Naive thymus-derived CD8-positive, alpha-beta T cell (primary cell): ENCODE results near the gene ZNF296. TPM values are rescaled to one million over a fixed set of nuclear protein-coding genes. Genes with fewer than 3 reads are reported as not detected.
"Not testable (repeated sequence)": the region's sequence is repeated elsewhere in the genome, so short reads cannot be mapped to it uniquely, and the experiment has no call there.

Experiments
- ATAC-seq, 2 donors: fragments of 150-1000 bp; cut with Tn5 transposase in 1 of 2; sonication (Bioruptor Pico), chemical (Tn5 transposase) in 1 of 2; 1 replicate in 1 of 2; 2 replicates in 1 of 2; pipeline ENCODE4 v1.10.0; 2021; ENCODE audit warnings: mild to moderate bottlenecking in 2 of 2, moderate library complexity in 2 of 2
- POLR2A ChIA-PET: fragments of 350-600 bp; sonication (Branson Sonifier 250); formaldehyde crosslinking; loops from one replicate; lab custom pipeline; 2021; ENCODE audit warnings: antibody characterized with exemption; lab: Charles Lee
- DNase-seq, 10 donors: peaks; one replicate each; pipeline versions ENCODE4 v3.0.0 to v3.0.0-alpha.2; 2020 to 2022
- H3K27ac Mint-ChIP-seq, 10 donors: one replicate each; pipeline ENCODE4 v1.8.0; 2020 to 2022; ENCODE audit warnings: mild to moderate bottlenecking in 10 of 10, mixed read lengths in 10 of 10, moderate library complexity in 4 of 10, inconsistent platforms in 1 of 10
- H3K27me3 Mint-ChIP-seq, 5 donors: one replicate each; pipeline ENCODE4 v1.8.0; 2021 to 2022; ENCODE audit warnings: mixed read lengths in 5 of 5
- H3K36me3 Mint-ChIP-seq, 3 donors: one replicate each; pipeline ENCODE4 v1.8.0; 2020 to 2022; ENCODE audit warnings: mixed read lengths in 3 of 3, mild to moderate bottlenecking in 2 of 3, inconsistent platforms in 1 of 3
- H3K4me1 Mint-ChIP-seq, 4 donors: one replicate each; pipeline ENCODE4 v1.8.0; 2021 to 2022; ENCODE audit warnings: mixed read lengths in 4 of 4
- H3K4me3 Mint-ChIP-seq, 10 donors: one replicate each; pipeline ENCODE4 v1.8.0; 2020 to 2022; ENCODE audit warnings: mild to moderate bottlenecking in 10 of 10, mixed read lengths in 10 of 10, moderate library complexity in 6 of 10, inconsistent platforms in 1 of 10
- H3K9me3 Mint-ChIP-seq, 9 donors: one replicate each; pipeline ENCODE4 v1.8.0; 2020 to 2022; ENCODE audit warnings: mixed read lengths in 9 of 9, mild to moderate bottlenecking in 3 of 9, inconsistent platforms in 1 of 9, moderate library complexity in 1 of 9
- polyA plus RNA-seq, 3 donors: library from polyadenylated mRNA; unstranded; fragments of 300-500 nt; fragmentation: Illumina TruSeq; gene quantifications; one replicate each; pipeline ENCODE4 v1.2.3, GENCODE V29; 2021
- total RNA-seq, 8 experiments: library from RNA in 2 of 8; stranded (reverse) in 2 of 8; gene quantifications; one replicate each; pipeline ENCODE4 v1.2.3 and lab custom pipeline; 2021 to 2026

The ZNF296 gene
- total and polyA plus RNA-seq, 5 experiments from 2014 or later: 1.0 to 2.4 (median 1.6) TPM

GRCh38 chr19:45115809-45116615 lies 39.7 kb upstream of the ZNF296 start:
- peak overlapping the region in 5 of 10 donors; percentile 38 to 82 (median 79) for H3K4me3 Mint-ChIP-seq
- no peaks in the 10 kb centered on the region for H3K9me3 Mint-ChIP-seq
- peaks cover 28 to 80% (median 75%) of the 10 kb centered on the region in 4 donors for H3K4me1 Mint-ChIP-seq
- no peak for ATAC-seq
- POLR2A ChIA-PET: interaction anchor here (0.9 kb wide), 1 partner anchor 13 kb away, joined by 3 read pairs; no protein-coding TSS in a partner anchor
- H3K27ac Mint-ChIP-seq: peak overlapping the region in 7 of 10 donors; percentile 32 to 88 (median 61)
- H3K36me3 Mint-ChIP-seq: no peaks in the 10 kb centered on the region
- no peaks in the 10 kb centered on the region for H3K27me3 Mint-ChIP-seq
- no peak for DNase-seq

- Mint-ChIP-seq H3K9me3 (no peaks in the 10 kb centered on the region), H3K4me1 (peaks cover 25 to 69% (median 66%) of the 10 kb centered on the region in 4 donors), H3K4me3 (peak overlapping the region in 5 of 10 donors; percentile 9 to 58 (median 54)), H3K27ac (peak overlapping the region in 7 of 10 donors; percentile 59 to 89 (median 75)), H3K36me3 (no peaks in the 10 kb centered on the region), H3K27me3 (no peaks in the 10 kb centered on the region)
- ATAC-seq (no peak), DNase-seq (no peak)
- POLR2A ChIA-PET: no interaction called here
These were observed 37.8 kb upstream of the ZNF296 start for GRCh38 chr19:45114116-45114515.

GRCh38 chr19:45113628-45114027 lies 37.4 kb upstream of the ZNF296 start:
- peaks cover 24 to 67% (median 63%) of the 10 kb centered on the region in 4 donors for H3K4me1 Mint-ChIP-seq
- POLR2A ChIA-PET: interaction anchor here (2.2 kb wide), 1 partner anchor 10 kb away, joined by 8 read pairs; no protein-coding TSS in a partner anchor
- no peaks in the 10 kb centered on the region for H3K27me3 Mint-ChIP-seq
- no peaks in the 10 kb centered on the region for H3K9me3 Mint-ChIP-seq
- peak overlapping the region in 5 of 10 donors; percentile 9 to 58 (median 54) for H3K4me3 Mint-ChIP-seq
- H3K27ac Mint-ChIP-seq: peak overlapping the region in 9 of 10 donors; percentile 21 to 89 (median 66)
- no peak for ATAC-seq
- H3K36me3 Mint-ChIP-seq: no peaks in the 10 kb centered on the region
- DNase-seq: no peak

- H3K36me3 Mint-ChIP-seq: no peaks in the 10 kb centered on the region
- no peak for DNase-seq
- no peaks in the 10 kb centered on the region for H3K9me3 Mint-ChIP-seq
- H3K27ac Mint-ChIP-seq: peak overlapping the region in 3 of 10 donors; percentile 5 to 35 (median 22)
- peaks cover 20 to 64% (median 53%) of the 10 kb centered on the region in 4 donors for H3K4me1 Mint-ChIP-seq
- H3K27me3 Mint-ChIP-seq: no peaks in the 10 kb centered on the region
- H3K4me3 Mint-ChIP-seq: no peak overlapping the region
- ATAC-seq: no peak
- POLR2A ChIA-PET: interaction anchor here (1.3 to 2.2 kb wide), 2 partner anchors 9 to 73 kb away, joined by 4 to 8 read pairs; partner anchors contain the start of gene CLASRP
These were observed 36.0 kb upstream of the ZNF296 start for GRCh38 chr19:45112111-45112827.

- POLR2A ChIA-PET: no interaction called here
- no peak overlapping the region for H3K27ac Mint-ChIP-seq
- no peaks in the 10 kb centered on the region for H3K27me3 Mint-ChIP-seq
- no peak for DNase-seq
- no peaks in the 10 kb centered on the region for H3K36me3 Mint-ChIP-seq
- peaks cover 12 to 54% (median 46%) of the 10 kb centered on the region in 4 donors for H3K4me1 Mint-ChIP-seq
- no peak for ATAC-seq
- H3K9me3 Mint-ChIP-seq: no peaks in the 10 kb centered on the region
- no peak overlapping the region for H3K4me3 Mint-ChIP-seq
These were observed 34.6 kb upstream of the ZNF296 start for GRCh38 chr19:45110851-45111266.

GRCh38 chr19:45107621-45108150 lies 31.4 kb upstream of the ZNF296 start:
- H3K4me1 Mint-ChIP-seq: peaks cover 26 to 62% (median 55%) of the 10 kb centered on the region in 4 donors
- no peaks in the 10 kb centered on the region for H3K9me3 Mint-ChIP-seq
- no peaks in the 10 kb centered on the region for H3K36me3 Mint-ChIP-seq
- peak overlapping the region in 3 of 10 donors; percentile 5 to 20 (median 9) for H3K27ac Mint-ChIP-seq
- H3K27me3 Mint-ChIP-seq: no peaks in the 10 kb centered on the region
- DNase-seq: no peak
- H3K4me3 Mint-ChIP-seq: no peak overlapping the region
- POLR2A ChIA-PET: no interaction called here
- ATAC-seq: no peak

GRCh38 chr19:45106363-45106762 lies 30.1 kb upstream of the ZNF296 start:
- not testable (repeated sequence) for H3K4me3 Mint-ChIP-seq, H3K36me3 Mint-ChIP-seq, ATAC-seq, H3K9me3 Mint-ChIP-seq, H3K27me3 Mint-ChIP-seq, DNase-seq
- H3K27ac Mint-ChIP-seq: peak overlapping the region in 3 of 10 donors; percentile 13 to 53 (median 53)
- POLR2A ChIA-PET: interaction anchor here (0.7 to 4.5 kb wide), 2 partner anchors 14 to 41 kb away, joined by 6 to 42 read pairs; partner anchors contain the start of gene PPP1R37
- H3K4me1 Mint-ChIP-seq: peaks cover 25 to 67% (median 63%) of the 10 kb centered on the region in 4 donors

GRCh38 chr19:45104658-45105349 lies 28.5 kb upstream of the ZNF296 start:
- H3K4me1 Mint-ChIP-seq: peaks cover 30 to 71% (median 65%) of the 10 kb centered on the region in 4 donors
- H3K9me3 Mint-ChIP-seq: no peaks in the 10 kb centered on the region
- DNase-seq (no peak), ATAC-seq (peak in 1 of 2 donors; percentile 42)
- peak overlapping the region; percentile 23 to 88 (median 77) for H3K4me3 Mint-ChIP-seq
- H3K27me3 Mint-ChIP-seq: no peaks in the 10 kb centered on the region
- H3K36me3 Mint-ChIP-seq: no peaks in the 10 kb centered on the region
- H3K27ac Mint-ChIP-seq: peak overlapping the region; percentile 71 to 97 (median 92)
- POLR2A ChIA-PET: interaction anchor here (0.9 to 4.5 kb wide), 4 partner anchors 8 to 74 kb away, joined by 3 to 42 read pairs (median 12); partner anchors contain the start of genes BLOC1S3, PPP1R37 and TRAPPC6A

GRCh38 chr19:45103508-45104319 lies 27.4 kb upstream of the ZNF296 start:
- Mint-ChIP-seq H3K4me1 (peaks cover 34 to 77% (median 69%) of the 10 kb centered on the region in 4 donors), H3K9me3 (no peaks in the 10 kb centered on the region), H3K27me3 (no peaks in the 10 kb centered on the region), H3K4me3 (peak overlapping the region; percentile 36 to 82 (median 75)), H3K27ac (peak overlapping the region; percentile 63 to 97 (median 90)), H3K36me3 (peaks cover 0 to 2% (median 0%) of the 10 kb centered on the region in 3 donors)
- ATAC-seq (peak; percentile 45 to 62), DNase-seq (no peak)
- POLR2A ChIA-PET: interaction anchor here (0.6 to 4.5 kb wide), 12 partner anchors 9 to 1758 kb away, joined by 3 to 42 read pairs (median 5); partner anchors contain the start of genes BLOC1S3, GEMIN7, PPP1R37 and TRAPPC6A

- Mint-ChIP-seq H3K4me1 (peaks cover 39 to 82% (median 73%) of the 10 kb centered on the region in 4 donors), H3K27ac (peak overlapping the region; percentile 61 to 93 (median 88)), H3K27me3 (no peaks in the 10 kb centered on the region), H3K36me3 (peaks cover 0 to 2% (median 0%) of the 10 kb centered on the region in 3 donors), H3K9me3 (no peaks in the 10 kb centered on the region), H3K4me3 (peak overlapping the region; percentile 36 to 82 (median 75))
- POLR2A ChIA-PET: interaction anchor here (0.6 to 4.5 kb wide), 12 partner anchors 10 to 1759 kb away, joined by 3 to 42 read pairs (median 5); partner anchors contain the start of genes BLOC1S3, GEMIN7, PPP1R37 and TRAPPC6A
- DNase-seq (peak in 7 of 10 donors; percentile 35 to 76 (median 55)), ATAC-seq (peak; percentile 91 to 93)
These were observed 26.9 kb upstream of the ZNF296 start for GRCh38 chr19:45103156-45103507.

GRCh38 chr19:45102481-45102880 lies 26.2 kb upstream of the ZNF296 start:
- DNase-seq (no peak), ATAC-seq (no peak)
- H3K27ac Mint-ChIP-seq: peak overlapping the region in 6 of 10 donors; percentile 61 to 93 (median 80)
- H3K36me3 Mint-ChIP-seq: peaks cover 0 to 2% (median 0%) of the 10 kb centered on the region in 3 donors
- H3K4me1 Mint-ChIP-seq: peaks cover 44 to 83% (median 76%) of the 10 kb centered on the region in 4 donors
- peak overlapping the region in 5 of 10 donors; percentile 11 to 76 (median 61) for H3K4me3 Mint-ChIP-seq
- no peaks in the 10 kb centered on the region for H3K27me3 Mint-ChIP-seq
- no peaks in the 10 kb centered on the region for H3K9me3 Mint-ChIP-seq
- POLR2A ChIA-PET: interaction anchor here (0.8 to 4.5 kb wide), 9 partner anchors 10 to 76 kb away, joined by 3 to 42 read pairs (median 8); partner anchors contain the start of genes BLOC1S3, PPP1R37 and TRAPPC6A
